ENCODE data around the gene KIAA0586. TPM values are rescaled to one million over a fixed set of nuclear protein-coding genes. Genes with fewer than 3 reads are reported as not detected.

Gene KIAA0586
- total RNA-seq, 1 experiment from 2014 or later, result 20.9 TPM

GRCh38 chr14:58479975-58480374, 52.5 kb downstream of the KIAA0586 start:
- H2BK5ac ChIP-seq (ENCODE audit: insufficient read length, low read length), result no peak overlapping the region
- H3K4me2 ChIP-seq (ENCODE audit: insufficient read depth, insufficient read length, low read length), result no peak overlapping the region
- Mint-ChIP-seq H3K36me3 (ENCODE audit: insufficient read depth in 1 of 3, low read depth in 3 of 3) (peaks cover 3 to 23% (median 5%) of the 10 kb centered on the region in 3 experiments), H3K9me3 (no peaks in the 10 kb centered on the region; a peak in 1 of 5 replicates), H3K4me1 (no peaks in the 10 kb centered on the region), H3K4me3 (no peak overlapping the region), H3K27me3 (ENCODE audit: low read depth) (no peaks in the 10 kb centered on the region; the same call in 1 of the 2 replicates), H3K27ac (0 out of 7 replicates have a peak overlapping the region, but pooled peaks of 1 of the 3 experiments have one; percentile 6)
- no peak overlapping the region for H3K14ac ChIP-seq (ENCODE audit: insufficient read depth, low read length)
- H2BK120ac ChIP-seq (ENCODE audit: low read depth, low read length, poor library complexity, severe bottlenecking), result no peak overlapping the region
- no peak overlapping the region for H2BK12ac ChIP-seq (ENCODE audit: insufficient read length, low read depth, low read length)
- no peak overlapping the region for H2BK20ac ChIP-seq (ENCODE audit: low read depth, low read length, poor library complexity, severe bottlenecking)
- H3K56ac ChIP-seq (ENCODE audit: insufficient read length, low read depth, low read length), result no peak overlapping the region
- no peak overlapping the region for H3K23ac ChIP-seq (ENCODE audit: insufficient read length, low read depth, low read length)
- no peaks in the 10 kb centered on the region for H3K4me1 ChIP-seq (ENCODE audit: insufficient read depth, low read length)
- H2BK15ac ChIP-seq (ENCODE audit: low read depth, low read length), result no peak overlapping the region
- H3K23me2 ChIP-seq (ENCODE audit: insufficient read length, low read depth, low read length, poor library complexity, severe bottlenecking), result no peaks in the 10 kb centered on the region
- no peak for DNase-seq
- no peak overlapping the region for H3K9ac ChIP-seq (ENCODE audit: extremely low read depth, insufficient read length, low read length)
- H3K79me2 ChIP-seq (ENCODE audit: insufficient read depth, low read length), result no peaks in the 10 kb centered on the region
- H3K27me3 ChIP-seq (ENCODE audit: insufficient read depth, low read length), result no peaks in the 10 kb centered on the region
- TF ChIP-seq CTCF (conservative IDR thresholded peaks at IDR 0.05), result no peak
- H3T11ph ChIP-seq (ENCODE audit: low read length), result no peak overlapping the region
- no CpG with 5 or more reads among the region's 1 CpG for whole genome bisulfite sequencing (ENCODE audit: extremely low coverage, insufficient read length, low lambda C conversion rate)
- no peak overlapping the region for H4K91ac ChIP-seq (ENCODE audit: insufficient read length, low read depth, low read length)
- H4K8ac ChIP-seq (replicated peaks; ENCODE audit: insufficient read length, low read depth, low read length), result no peak overlapping the region
- no peaks in the 10 kb centered on the region for H3K9me3 ChIP-seq (ENCODE audit: control insufficient read depth, low read depth, low read length)
- H4K5ac ChIP-seq (ENCODE audit: insufficient read length, low read depth, low read length), result no peak overlapping the region
- no peaks in the 10 kb centered on the region for H3K79me1 ChIP-seq (ENCODE audit: insufficient read depth, low read depth, low read length, poor library complexity, severe bottlenecking)
- no peak overlapping the region for H2AFZ ChIP-seq (ENCODE audit: low read length)
- no peak overlapping the region for H3K18ac ChIP-seq (ENCODE audit: insufficient read length, low read depth, low read length)
- H4K20me1 ChIP-seq (ENCODE audit: control insufficient read depth, insufficient read depth, insufficient read length), result no peaks in the 10 kb centered on the region
- H3K4ac ChIP-seq (ENCODE audit: low read depth, low read length), result no peak overlapping the region
- H3K27ac ChIP-seq (ENCODE audit: insufficient read length, low read depth, low read length), result no peak overlapping the region
- H2AK5ac ChIP-seq (ENCODE audit: insufficient read length, low read length), result no peak overlapping the region
